Uterus (tissue), 2 donors: ENCODE measurements around the gene RAD51B.

ENCODE experiments used
- POLR2A ChIP-seq, 2 donors: fragments of 450-650 bp; IDR thresholded peaks; one replicate each; pipeline ENCODE4 v1.6.1; 2016; ENCODE audit warnings: antibody characterized with exemption in 2 of 2, mild to moderate bottlenecking in 1 of 2, moderate library complexity in 1 of 2
- TF ChIP-seq, protein P1 (sequence below), 4 experiments: fragments of 200-600 bp in 2 of 4; fragments of 450-650 bp in 2 of 4; sonication (generic) in 2 of 4; IDR thresholded peaks; one replicate each; pipeline ENCODE4 v1.5.1; 2016 to 2019; ENCODE audit warnings: antibody characterized with exemption in 4 of 4, mild to moderate bottlenecking in 2 of 4, moderate library complexity in 1 of 4

DNA sequence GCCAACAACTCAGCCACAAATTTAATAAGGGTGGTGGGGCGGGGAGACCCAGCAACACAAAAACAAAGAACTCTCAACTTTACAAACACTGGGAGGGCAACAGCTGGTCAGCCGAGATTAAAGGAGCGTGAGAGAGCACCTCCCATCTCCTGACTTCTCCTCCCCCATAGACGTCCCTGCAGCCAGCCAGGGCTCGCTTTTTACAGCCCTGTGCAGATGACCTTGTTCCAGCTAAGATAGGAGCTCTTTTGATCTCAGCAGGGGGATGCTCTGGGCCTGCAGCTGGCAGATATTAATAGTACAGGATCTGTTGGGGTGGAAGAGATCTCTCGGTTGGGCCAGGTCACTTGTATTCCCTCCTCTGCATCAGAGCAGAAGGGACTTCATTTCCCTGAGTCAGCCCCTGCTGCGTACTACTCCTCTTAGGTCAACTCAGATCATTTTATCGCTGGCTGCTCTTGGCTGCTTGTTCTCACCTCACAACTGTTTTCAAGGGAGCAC, 475.8 kb downstream of the RAD51B start:
- peak in 1 of 2 donors; percentile 11 for TF ChIP-seq POLR2A (IDR thresholded peaks at IDR 0.05)
- TF ChIP-seq, protein P1, sequence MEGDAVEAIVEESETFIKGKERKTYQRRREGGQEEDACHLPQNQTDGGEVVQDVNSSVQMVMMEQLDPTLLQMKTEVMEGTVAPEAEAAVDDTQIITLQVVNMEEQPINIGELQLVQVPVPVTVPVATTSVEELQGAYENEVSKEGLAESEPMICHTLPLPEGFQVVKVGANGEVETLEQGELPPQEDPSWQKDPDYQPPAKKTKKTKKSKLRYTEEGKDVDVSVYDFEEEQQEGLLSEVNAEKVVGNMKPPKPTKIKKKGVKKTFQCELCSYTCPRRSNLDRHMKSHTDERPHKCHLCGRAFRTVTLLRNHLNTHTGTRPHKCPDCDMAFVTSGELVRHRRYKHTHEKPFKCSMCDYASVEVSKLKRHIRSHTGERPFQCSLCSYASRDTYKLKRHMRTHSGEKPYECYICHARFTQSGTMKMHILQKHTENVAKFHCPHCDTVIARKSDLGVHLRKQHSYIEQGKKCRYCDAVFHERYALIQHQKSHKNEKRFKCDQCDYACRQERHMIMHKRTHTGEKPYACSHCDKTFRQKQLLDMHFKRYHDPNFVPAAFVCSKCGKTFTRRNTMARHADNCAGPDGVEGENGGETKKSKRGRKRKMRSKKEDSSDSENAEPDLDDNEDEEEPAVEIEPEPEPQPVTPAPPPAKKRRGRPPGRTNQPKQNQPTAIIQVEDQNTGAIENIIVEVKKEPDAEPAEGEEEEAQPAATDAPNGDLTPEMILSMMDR (IDR thresholded peaks at IDR 0.05): no peak
